IPS-15b (cell line): ENCODE measurements around the gene ADGRE2.
A peak's percentile ranks its signal among the peaks of the same experiment; 100 is the strongest.

Experiments
- H3K27me3 ChIP-seq: one replicate; pipeline ENCODE4 v1.6.1; 2013; ENCODE audit warnings: low read length; ENCODE audit not compliant: control insufficient read depth, insufficient read depth
- H3K36me3 ChIP-seq: one replicate; pipeline ENCODE4 v1.6.1; 2013; ENCODE audit warnings: low read length; ENCODE audit not compliant: control insufficient read depth, insufficient read depth
- H3K4me1 ChIP-seq: one replicate; pipeline ENCODE4 v1.6.1; 2013; ENCODE audit warnings: mild to moderate bottlenecking, low read length; ENCODE audit not compliant: control insufficient read depth, insufficient read depth
- H3K4me3 ChIP-seq: one replicate; pipeline ENCODE4 v1.5.1; 2013; ENCODE audit warnings: low read depth, low read length
- H3K9ac ChIP-seq: one replicate; pipeline ENCODE4 v1.6.1; 2013; ENCODE audit warnings: low read depth, mild to moderate bottlenecking, low read length
- H3K9me3 ChIP-seq: one replicate; pipeline ENCODE4 v1.6.1; 2013; ENCODE audit warnings: mild to moderate bottlenecking, low read length; ENCODE audit not compliant: control insufficient read depth, insufficient read depth

ADGRE2 gene

GRCh38 chr19:14764401-14764800, 14.0 kb downstream of the ADGRE2 start:
- H3K9me3 ChIP-seq = no peaks in the 10 kb centered on the region
- no peak overlapping the region for H3K9ac ChIP-seq

GRCh38 chr19:14763497-14764145, 14.7 kb downstream of the ADGRE2 start:
- H3K4me3 ChIP-seq = no peak overlapping the region
- no peaks in the 10 kb centered on the region for H3K9me3 ChIP-seq
- no peaks in the 10 kb centered on the region for H3K4me1 ChIP-seq
- no peak overlapping the region for H3K9ac ChIP-seq
- no peaks in the 10 kb centered on the region for H3K27me3 ChIP-seq
- peaks cover 2% of the 10 kb centered on the region for H3K36me3 ChIP-seq

More at GRCh38 chr19:14764401-14764800, 14.0 kb downstream of the ADGRE2 start:
- peaks cover 2% of the 10 kb centered on the region for H3K36me3 ChIP-seq
- no peak overlapping the region for H3K4me3 ChIP-seq
- no peaks in the 10 kb centered on the region for H3K4me1 ChIP-seq
- no peaks in the 10 kb centered on the region for H3K27me3 ChIP-seq

GRCh38 chr19:14762111-14762510, 16.2 kb downstream of the ADGRE2 start:
- Histone ChIP-seq H3K4me1 (no peaks in the 10 kb centered on the region), H3K9ac (no peak overlapping the region), H3K9me3 (no peaks in the 10 kb centered on the region), H3K4me3 (no peak overlapping the region), H3K27me3 (no peaks in the 10 kb centered on the region), H3K36me3 (peaks cover 2% of the 10 kb centered on the region)

GRCh38 chr19:14761607-14762006, 16.8 kb downstream of the ADGRE2 start:
- Histone ChIP-seq H3K27me3 (no peaks in the 10 kb centered on the region), H3K4me3 (no peak overlapping the region), H3K9me3 (no peaks in the 10 kb centered on the region), H3K9ac (no peak overlapping the region), H3K4me1 (no peaks in the 10 kb centered on the region), H3K36me3 (no peaks in the 10 kb centered on the region)

- Histone ChIP-seq H3K4me3 (peak overlapping the region; percentile 45), H3K9me3 (no peaks in the 10 kb centered on the region), H3K4me1 (no peaks in the 10 kb centered on the region), H3K36me3 (no peaks in the 10 kb centered on the region), H3K27me3 (no peaks in the 10 kb centered on the region), H3K9ac (peak overlapping the region; percentile 65)
Measured at GRCh38 chr19:14758816-14759215, 19.5 kb downstream of the ADGRE2 start.

GRCh38 chr19:14748601-14749000, 29.8 kb downstream of the ADGRE2 start:
- H3K4me3 ChIP-seq = no peak overlapping the region
- no peak overlapping the region for H3K9ac ChIP-seq
- no peaks in the 10 kb centered on the region for H3K4me1 ChIP-seq
- no peaks in the 10 kb centered on the region for H3K27me3 ChIP-seq
- H3K36me3 ChIP-seq = peaks cover 2% of the 10 kb centered on the region
- no peaks in the 10 kb centered on the region for H3K9me3 ChIP-seq

- Histone ChIP-seq H3K9ac (no peak overlapping the region), H3K9me3 (no peaks in the 10 kb centered on the region), H3K36me3 (peaks cover 2% of the 10 kb centered on the region), H3K27me3 (no peaks in the 10 kb centered on the region), H3K4me3 (no peak overlapping the region), H3K4me1 (no peaks in the 10 kb centered on the region)
Measured at GRCh38 chr19:14746886-14747285, 31.5 kb downstream of the ADGRE2 start.

GRCh38 chr19:14735915-14736314, 42.4 kb downstream of the ADGRE2 start:
- no peaks in the 10 kb centered on the region for H3K36me3 ChIP-seq
- H3K27me3 ChIP-seq = no peaks in the 10 kb centered on the region
- no peak overlapping the region for H3K9ac ChIP-seq
- H3K9me3 ChIP-seq = no peaks in the 10 kb centered on the region
- no peak overlapping the region for H3K4me3 ChIP-seq
- H3K4me1 ChIP-seq = no peaks in the 10 kb centered on the region

- Histone ChIP-seq H3K27me3 (no peaks in the 10 kb centered on the region), H3K4me1 (no peaks in the 10 kb centered on the region), H3K4me3 (no peak overlapping the region), H3K36me3 (no peaks in the 10 kb centered on the region), H3K9me3 (no peaks in the 10 kb centered on the region), H3K9ac (no peak overlapping the region)
Measured at GRCh38 chr19:14733574-14733973, 44.8 kb downstream of the ADGRE2 start.

GRCh38 chr19:14732510-14732909, 45.9 kb downstream of the ADGRE2 start:
- H3K9ac ChIP-seq = no peak overlapping the region
- no peak overlapping the region for H3K4me3 ChIP-seq
- H3K9me3 ChIP-seq = no peaks in the 10 kb centered on the region
- no peaks in the 10 kb centered on the region for H3K27me3 ChIP-seq
- H3K4me1 ChIP-seq = no peaks in the 10 kb centered on the region
- H3K36me3 ChIP-seq = no peaks in the 10 kb centered on the region

- Histone ChIP-seq H3K9ac (no peak overlapping the region), H3K9me3 (no peaks in the 10 kb centered on the region), H3K27me3 (no peaks in the 10 kb centered on the region), H3K4me3 (no peak overlapping the region), H3K4me1 (no peaks in the 10 kb centered on the region), H3K36me3 (no peaks in the 10 kb centered on the region)
Measured at GRCh38 chr19:14731200-14731599, 47.2 kb downstream of the ADGRE2 start.

- peaks cover 3% of the 10 kb centered on the region for H3K9me3 ChIP-seq
- no peaks in the 10 kb centered on the region for H3K27me3 ChIP-seq
- no peaks in the 10 kb centered on the region for H3K36me3 ChIP-seq
- no peak overlapping the region for H3K4me3 ChIP-seq
- no peak overlapping the region for H3K9ac ChIP-seq
- H3K4me1 ChIP-seq = no peaks in the 10 kb centered on the region
Measured at GRCh38 chr19:14728595-14728994, 49.8 kb downstream of the ADGRE2 start.
